ENCODE results near the gene SLC6A5.
A peak's percentile ranks its signal among the peaks of the same experiment; 100 is the strongest.
"Not testable (repeated sequence)": the region's sequence is repeated elsewhere in the genome, so short reads cannot be mapped to it uniquely, and the experiment has no call there.

The SLC6A5 gene

DNA sequence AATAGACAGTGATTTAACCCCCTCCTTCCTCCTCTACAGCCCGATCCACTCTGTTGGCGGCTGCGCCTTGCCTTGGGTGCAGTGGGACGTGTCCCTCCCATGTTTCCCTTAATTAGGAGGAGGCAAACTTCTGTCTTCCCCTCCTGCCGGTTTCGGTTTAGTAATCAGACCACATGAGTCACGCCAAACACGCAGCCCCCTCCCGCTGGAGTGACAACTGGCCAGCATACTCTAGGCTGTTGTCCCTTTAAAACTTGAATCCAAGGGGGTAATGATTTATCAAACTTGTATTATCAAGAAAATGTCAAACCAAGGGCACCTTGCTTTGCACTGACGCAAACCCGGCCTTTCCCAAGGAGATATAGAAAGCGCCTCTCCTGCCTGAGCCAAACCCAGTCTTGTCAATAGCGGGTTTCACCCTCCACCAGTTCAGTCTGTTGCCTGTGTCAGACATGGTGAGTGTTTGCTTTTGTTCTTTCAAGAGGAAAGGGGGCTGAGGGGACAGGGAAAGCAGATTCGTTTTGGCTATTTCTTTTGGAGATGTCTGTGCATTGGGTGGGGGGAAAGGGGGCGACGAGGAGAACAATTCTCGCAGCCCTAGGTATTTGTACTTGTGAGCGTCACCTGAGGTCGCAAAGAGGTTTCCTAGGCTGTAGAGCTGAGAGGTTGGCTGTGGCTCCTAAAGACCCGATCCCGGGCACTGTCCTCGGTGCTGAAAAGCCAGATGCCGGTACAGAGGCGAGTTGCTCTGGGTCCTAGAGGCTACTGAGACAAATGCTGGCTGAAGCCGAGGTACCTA is at the start of gene SLC6A5:
Gene SLC6A5 (plus strand): TSS at position 388 of the 799 bp plus-strand sequence. CDS start 65 bp downstream, at position 453.
- in situ Hi-C loops (cut with HindIII; ENCODE audit: low pct_ligation_motif_present, low pct_unique_long_range_greater_than_20kb, low sequenced_read_pairs): no loop called here
- peak; percentile 59 for DNase-seq

- no peak for DNase-seq
- in situ Hi-C loops (cut with HindIII; ENCODE audit: low pct_ligation_motif_present, low pct_unique_long_range_greater_than_20kb, low sequenced_read_pairs): no loop called here
These were observed 48.3 kb upstream of the SLC6A5 start for GRCh38 chr11:20551096-20551495.

- in situ Hi-C loops (cut with HindIII; ENCODE audit: low pct_ligation_motif_present, low pct_unique_long_range_greater_than_20kb, low sequenced_read_pairs): no loop called here
- no peak for DNase-seq
These were observed 43.6 kb upstream of the SLC6A5 start for GRCh38 chr11:20555783-20556182.

- in situ Hi-C loops (cut with HindIII; ENCODE audit: low pct_ligation_motif_present, low pct_unique_long_range_greater_than_20kb, low sequenced_read_pairs); DNase-seq: not testable (repeated sequence)
These were observed 43.0 kb upstream of the SLC6A5 start for GRCh38 chr11:20556396-20556795.

GRCh38 chr11:20558741-20559140 is 40.7 kb upstream of the SLC6A5 start:
- in situ Hi-C loops (cut with HindIII; ENCODE audit: low pct_ligation_motif_present, low pct_unique_long_range_greater_than_20kb, low sequenced_read_pairs): no loop called here
- DNase-seq: no peak

GRCh38 chr11:20559523-20560300 is 39.7 kb upstream of the SLC6A5 start:
- in situ Hi-C loops (cut with HindIII; ENCODE audit: low pct_ligation_motif_present, low pct_unique_long_range_greater_than_20kb, low sequenced_read_pairs): no loop called here
- no peak for DNase-seq

GRCh38 chr11:20561915-20562314 is 37.5 kb upstream of the SLC6A5 start:
- in situ Hi-C loops (cut with HindIII; ENCODE audit: low pct_ligation_motif_present, low pct_unique_long_range_greater_than_20kb, low sequenced_read_pairs): no loop called here
- DNase-seq: no peak

- no peak for DNase-seq
- in situ Hi-C loops (cut with HindIII; ENCODE audit: low pct_ligation_motif_present, low pct_unique_long_range_greater_than_20kb, low sequenced_read_pairs): no loop called here
These were observed 35.5 kb upstream of the SLC6A5 start for GRCh38 chr11:20563866-20564265.

DNA sequence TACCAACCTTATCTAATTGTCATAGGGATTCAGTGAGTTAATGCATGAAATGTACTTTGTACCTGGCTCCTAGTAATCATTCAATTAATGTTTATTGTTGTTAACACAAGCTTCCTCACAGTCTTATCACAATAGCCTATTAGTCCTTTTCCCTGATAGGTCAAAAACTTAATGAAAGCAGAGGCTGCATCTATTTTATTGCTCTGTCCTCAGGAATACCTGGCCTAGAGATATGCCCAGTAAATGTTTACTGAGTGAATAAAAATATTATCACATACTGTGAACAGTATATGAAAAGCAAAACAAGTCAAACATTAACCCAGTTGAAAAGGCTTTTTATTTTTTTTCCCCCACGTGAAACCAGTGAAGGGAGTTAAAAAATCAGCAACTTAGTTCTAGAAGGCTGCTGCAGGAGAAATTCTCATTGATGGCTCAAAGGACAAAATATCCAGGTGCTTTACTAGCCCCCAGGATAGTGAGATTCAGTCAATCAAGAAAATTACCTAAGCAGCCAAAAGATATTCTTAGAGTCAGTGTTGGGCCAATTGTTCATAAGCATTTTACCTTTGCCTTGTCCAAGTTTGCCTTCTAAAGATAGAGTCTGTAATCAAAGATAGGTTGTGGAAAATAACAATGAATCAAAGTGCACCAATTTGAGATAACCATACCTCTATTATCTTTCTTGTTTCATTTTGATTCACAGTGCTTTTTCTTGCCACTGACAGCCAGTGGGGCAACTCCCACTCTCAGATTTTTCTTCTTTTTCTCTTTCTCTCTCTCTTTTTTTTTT is 34.4 kb upstream of the SLC6A5 start:
- DNase-seq: no peak
- in situ Hi-C loops (cut with HindIII; ENCODE audit: low pct_ligation_motif_present, low pct_unique_long_range_greater_than_20kb, low sequenced_read_pairs): no loop called here

DNA sequence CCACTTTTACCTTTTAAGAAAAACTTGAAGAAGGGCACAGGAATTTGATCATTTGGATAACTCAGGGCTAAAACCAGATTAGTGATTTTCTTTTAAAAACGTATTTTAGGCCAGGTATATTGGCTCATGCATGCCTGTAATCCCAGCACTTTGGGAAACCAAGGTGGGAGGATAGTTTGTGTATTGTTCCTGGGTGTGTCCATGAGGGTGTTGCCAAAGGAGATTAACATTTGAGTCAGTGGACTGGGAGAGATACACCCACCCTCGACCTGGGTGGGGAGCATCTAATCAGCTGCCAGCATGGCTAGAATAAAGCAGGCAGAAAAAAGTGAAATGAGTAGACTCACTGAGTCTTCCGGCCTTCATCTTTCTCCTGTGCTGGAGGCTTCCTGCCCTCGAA is 33.3 kb upstream of the SLC6A5 start:
- in situ Hi-C loops (cut with HindIII; ENCODE audit: low pct_ligation_motif_present, low pct_unique_long_range_greater_than_20kb, low sequenced_read_pairs); DNase-seq: not testable (repeated sequence)

DNA sequence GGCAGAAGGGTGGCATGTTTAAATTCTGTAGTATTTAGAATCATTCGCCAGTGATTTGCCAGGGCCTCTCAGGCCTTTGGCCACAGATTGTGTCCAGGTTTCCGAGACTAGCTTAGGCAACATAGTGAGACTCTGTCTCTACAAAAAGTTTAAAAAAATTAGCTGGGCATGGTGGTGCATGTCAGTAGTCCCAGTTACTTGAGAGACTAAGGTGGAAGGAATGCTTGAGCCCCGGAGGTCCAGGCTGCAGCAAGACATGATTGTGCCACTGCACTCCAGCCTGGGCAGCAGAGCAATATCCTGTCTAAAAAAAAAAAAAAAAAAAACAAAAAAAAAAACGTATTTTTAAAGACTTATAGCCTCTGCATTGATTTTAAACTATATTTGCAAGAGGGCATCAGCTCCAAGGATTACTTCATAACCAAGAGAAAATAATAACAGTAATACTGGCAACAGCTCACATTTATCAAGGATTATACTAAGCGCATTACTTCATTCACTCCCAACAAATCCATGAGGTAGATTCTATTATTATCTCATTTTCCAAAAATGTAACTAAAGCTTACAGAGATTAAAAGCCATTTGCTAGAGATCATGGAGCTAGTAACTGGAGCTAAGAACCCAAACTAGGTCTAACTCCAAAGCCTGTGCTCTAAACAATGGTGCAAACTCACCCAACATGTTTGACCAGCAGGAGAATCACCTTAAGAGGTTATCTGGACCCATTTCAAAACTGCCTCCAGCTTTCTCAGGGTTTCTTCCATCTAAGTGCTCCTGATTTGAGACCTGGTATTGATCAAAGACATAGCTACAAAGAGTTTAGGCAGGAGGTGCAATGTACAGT is 32.6 kb upstream of the SLC6A5 start:
- DNase-seq: no peak
- in situ Hi-C loops (cut with HindIII; ENCODE audit: low pct_ligation_motif_present, low pct_unique_long_range_greater_than_20kb, low sequenced_read_pairs): no loop called here

DNA sequence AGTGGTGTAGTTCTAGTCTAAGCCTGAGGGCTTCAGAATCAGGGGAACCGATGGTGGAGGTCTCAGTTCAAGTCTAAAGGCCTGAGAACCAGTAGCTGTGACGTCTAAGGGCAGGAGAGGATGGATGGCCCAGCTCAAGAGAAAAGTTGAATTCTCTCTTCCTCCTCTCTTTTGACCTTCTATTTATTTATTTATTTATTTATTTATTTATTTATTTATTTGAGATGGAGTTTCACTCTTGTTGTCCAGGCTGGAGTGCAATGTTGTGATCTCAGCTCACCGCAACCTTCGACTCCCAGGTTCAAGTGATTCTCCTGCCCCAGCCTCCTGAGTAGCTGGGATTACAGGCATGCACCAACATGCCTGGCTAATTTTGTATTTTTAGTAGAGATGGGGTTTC is 19.7 kb upstream of the SLC6A5 start:
- in situ Hi-C loops (cut with HindIII; ENCODE audit: low pct_ligation_motif_present, low pct_unique_long_range_greater_than_20kb, low sequenced_read_pairs); DNase-seq: not testable (repeated sequence)

DNA sequence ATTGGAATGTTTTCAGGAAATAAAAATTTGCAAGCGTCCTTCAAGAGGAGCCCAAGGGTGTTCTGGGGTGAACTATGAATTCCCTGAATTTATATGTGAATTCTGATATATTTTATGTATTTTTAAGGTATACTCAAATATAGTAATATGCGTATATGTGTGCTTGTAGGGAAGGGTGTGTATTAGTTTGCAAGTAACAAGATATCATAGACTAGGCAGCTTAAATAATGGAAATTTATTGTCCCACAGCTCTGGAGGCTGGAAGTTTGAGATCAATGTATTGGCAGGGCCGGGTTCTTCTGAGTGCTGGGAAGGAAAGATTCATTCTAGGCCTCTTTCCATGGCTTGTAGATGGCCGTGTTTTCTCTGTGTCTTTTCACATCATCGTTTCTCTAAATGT is 16.2 kb upstream of the SLC6A5 start:
- in situ Hi-C loops (cut with HindIII; ENCODE audit: low pct_ligation_motif_present, low pct_unique_long_range_greater_than_20kb, low sequenced_read_pairs): no loop called here
- DNase-seq: no peak

DNA sequence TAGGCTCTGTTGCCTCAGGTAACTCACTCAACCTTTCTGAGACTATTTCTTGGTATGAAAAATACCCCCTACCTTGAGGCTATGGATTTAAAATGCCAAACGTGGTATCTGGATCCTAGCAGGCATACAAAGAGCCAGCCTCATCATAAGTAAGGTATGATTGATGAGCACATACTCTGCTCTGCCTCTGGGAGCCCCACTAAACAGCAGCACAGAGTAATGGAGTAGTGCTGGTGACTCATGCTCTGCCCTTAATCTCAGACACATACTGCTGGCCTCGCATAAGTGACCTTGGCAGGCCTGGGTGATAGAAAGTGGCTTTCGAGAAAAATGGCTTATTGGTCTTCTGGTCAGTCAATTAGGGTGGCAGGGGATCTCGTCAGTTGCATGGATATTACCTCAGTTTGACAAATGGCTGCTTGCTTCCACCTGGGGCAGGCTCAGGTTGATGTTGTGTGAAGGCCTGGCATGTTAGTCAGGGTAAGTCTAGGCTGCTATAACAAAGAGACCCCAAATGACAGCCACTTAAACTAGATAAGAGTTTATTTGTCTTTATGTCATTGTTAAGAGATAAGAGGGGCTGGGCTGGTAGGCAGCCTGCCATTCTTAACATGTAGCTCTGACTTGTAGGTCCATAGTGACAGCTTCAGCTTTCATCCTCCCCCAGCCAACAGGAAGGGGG is 15.2 kb upstream of the SLC6A5 start:
- in situ Hi-C loops (cut with HindIII; ENCODE audit: low pct_ligation_motif_present, low pct_unique_long_range_greater_than_20kb, low sequenced_read_pairs): no loop called here
- DNase-seq: no peak

GRCh38 chr11:20589796-20590195 is 9.6 kb upstream of the SLC6A5 start:
- no peak for DNase-seq
- in situ Hi-C loops (cut with HindIII; ENCODE audit: low pct_ligation_motif_present, low pct_unique_long_range_greater_than_20kb, low sequenced_read_pairs): no loop called here

- in situ Hi-C loops (cut with HindIII; ENCODE audit: low pct_ligation_motif_present, low pct_unique_long_range_greater_than_20kb, low sequenced_read_pairs): no loop called here
- DNase-seq: no peak
These were observed 9.0 kb upstream of the SLC6A5 start for GRCh38 chr11:20590381-20590780.

DNA sequence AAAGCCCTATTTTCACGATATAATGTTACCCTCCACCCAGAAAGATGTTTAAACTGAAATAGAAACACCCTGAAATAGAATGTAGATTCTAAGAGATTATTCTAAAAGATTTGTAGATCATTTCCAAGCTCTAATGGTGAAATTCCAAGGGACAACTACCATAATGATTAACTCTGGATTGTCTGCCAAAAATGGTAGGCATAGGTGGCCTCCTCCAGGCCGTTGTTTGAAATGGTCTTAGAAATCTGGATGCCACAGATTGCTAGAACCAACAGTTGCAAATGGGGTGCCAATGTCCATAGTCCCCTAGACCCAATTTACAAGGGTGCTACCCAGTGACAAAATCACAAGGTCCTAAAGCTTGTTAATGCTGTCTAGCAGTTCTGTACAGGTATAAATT is 6.7 kb upstream of the SLC6A5 start:
- in situ Hi-C loops (cut with HindIII; ENCODE audit: low pct_ligation_motif_present, low pct_unique_long_range_greater_than_20kb, low sequenced_read_pairs): no loop called here

More for the DNA sequence above, 6.7 kb upstream of the SLC6A5 start:
- peak; percentile 18 for DNase-seq

All from ACHN (cell line).